Measurements from ENCODE around the gene ACOT11. TPM values are rescaled to one million over a fixed set of nuclear protein-coding genes. Genes with fewer than 3 reads are reported as not detected.

ACOT11 gene
- total and polyA plus RNA-seq, 2 of the 4 experiments (the other 2 are of a cell fraction), result 2.5 to 2.7 TPM

DNA sequence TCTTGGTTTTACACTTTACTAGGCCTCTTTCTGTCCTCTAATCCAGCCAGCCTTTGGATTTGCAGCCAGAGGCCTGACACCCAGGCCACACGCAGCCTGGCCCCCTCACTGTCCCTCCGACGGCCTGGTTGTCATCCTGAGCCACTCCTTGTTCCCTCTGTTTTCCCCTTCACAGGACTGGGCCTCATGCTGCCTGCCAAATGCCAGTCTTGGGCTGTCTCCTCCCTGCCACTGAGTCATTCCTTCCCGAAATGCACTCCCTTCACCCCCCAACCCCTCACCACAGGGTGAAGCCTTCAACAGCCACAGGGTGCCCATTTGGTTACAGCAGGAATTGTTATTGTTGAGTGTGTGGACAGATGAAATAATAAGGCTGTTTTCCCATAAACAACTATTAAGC is 21.3 kb downstream of the ACOT11 start:
- no peaks in the 10 kb centered on the region; the same call in 1 of the 2 replicates for H3K9me1 ChIP-seq (ENCODE audit: insufficient read depth, low read length)
- no peak overlapping the region for H3K4me2 ChIP-seq (ENCODE audit: low read depth, low read length)
- CTCF ChIA-PET, result no interaction called here
- H4K20me1 ChIP-seq (ENCODE audit: insufficient read depth, low read length), result no peaks in the 10 kb centered on the region
- dilution Hi-C loops (cut with HindIII; ENCODE audit: low sequenced_read_pairs, unreplicated experiment), result no loop called here
- H2AK9ac ChIP-seq (replicated peaks; ENCODE audit: low read depth, low read length, poor library complexity), result no peak overlapping the region
- TF ChIP-seq MXI1 (IDR thresholded peaks at IDR 0.05; ENCODE audit: borderline replicate concordance, low read depth, low read length) (no peak), CEBPB (IDR thresholded peaks at IDR 0.05; ENCODE audit: low read depth, low read length) (no peak), MAFK (IDR thresholded peaks at IDR 0.05; ENCODE audit: low read depth, low read length) (no peak), POLR2A (IDR thresholded peaks at IDR 0.05; ENCODE audit: low read depth, low read length) (no peak), BHLHE40 (IDR thresholded peaks at IDR 0.05; ENCODE audit: low read depth, low read length) (no peak), SMC3 (IDR thresholded peaks at IDR 0.05; ENCODE audit: low read depth, low read length) (no peak), FOS (IDR thresholded peaks at IDR 0.05; ENCODE audit: low read depth, low read length) (no peak), CHD1 (IDR thresholded peaks at IDR 0.05; ENCODE audit: low read depth, low read length) (no peak), NFE2L2 (IDR thresholded peaks at IDR 0.05; ENCODE audit: low read depth, low read length) (no peak), RFX5 (IDR thresholded peaks at IDR 0.05; ENCODE audit: low read depth, low read length) (no peak), MAZ (IDR thresholded peaks at IDR 0.05; ENCODE audit: borderline replicate concordance, low read depth, low read length) (no peak), RCOR1 (IDR thresholded peaks at IDR 0.05; ENCODE audit: insufficient replicate concordance, low read length) (no peak), RAD21 (IDR thresholded peaks at IDR 0.05; ENCODE audit: low read length) (no peak)
- TF ChIP-seq, protein P1, sequence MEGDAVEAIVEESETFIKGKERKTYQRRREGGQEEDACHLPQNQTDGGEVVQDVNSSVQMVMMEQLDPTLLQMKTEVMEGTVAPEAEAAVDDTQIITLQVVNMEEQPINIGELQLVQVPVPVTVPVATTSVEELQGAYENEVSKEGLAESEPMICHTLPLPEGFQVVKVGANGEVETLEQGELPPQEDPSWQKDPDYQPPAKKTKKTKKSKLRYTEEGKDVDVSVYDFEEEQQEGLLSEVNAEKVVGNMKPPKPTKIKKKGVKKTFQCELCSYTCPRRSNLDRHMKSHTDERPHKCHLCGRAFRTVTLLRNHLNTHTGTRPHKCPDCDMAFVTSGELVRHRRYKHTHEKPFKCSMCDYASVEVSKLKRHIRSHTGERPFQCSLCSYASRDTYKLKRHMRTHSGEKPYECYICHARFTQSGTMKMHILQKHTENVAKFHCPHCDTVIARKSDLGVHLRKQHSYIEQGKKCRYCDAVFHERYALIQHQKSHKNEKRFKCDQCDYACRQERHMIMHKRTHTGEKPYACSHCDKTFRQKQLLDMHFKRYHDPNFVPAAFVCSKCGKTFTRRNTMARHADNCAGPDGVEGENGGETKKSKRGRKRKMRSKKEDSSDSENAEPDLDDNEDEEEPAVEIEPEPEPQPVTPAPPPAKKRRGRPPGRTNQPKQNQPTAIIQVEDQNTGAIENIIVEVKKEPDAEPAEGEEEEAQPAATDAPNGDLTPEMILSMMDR (conservative IDR thresholded peaks at IDR 0.05; ENCODE audit: low read depth, low read length), result no peak
- TF ChIP-seq, protein P2, sequence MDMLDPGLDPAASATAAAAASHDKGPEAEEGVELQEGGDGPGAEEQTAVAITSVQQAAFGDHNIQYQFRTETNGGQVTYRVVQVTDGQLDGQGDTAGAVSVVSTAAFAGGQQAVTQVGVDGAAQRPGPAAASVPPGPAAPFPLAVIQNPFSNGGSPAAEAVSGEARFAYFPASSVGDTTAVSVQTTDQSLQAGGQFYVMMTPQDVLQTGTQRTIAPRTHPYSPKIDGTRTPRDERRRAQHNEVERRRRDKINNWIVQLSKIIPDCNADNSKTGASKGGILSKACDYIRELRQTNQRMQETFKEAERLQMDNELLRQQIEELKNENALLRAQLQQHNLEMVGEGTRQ (IDR thresholded peaks at IDR 0.05; ENCODE audit: low read depth, low read length), result no peak
- TF ChIP-seq, protein P3, sequence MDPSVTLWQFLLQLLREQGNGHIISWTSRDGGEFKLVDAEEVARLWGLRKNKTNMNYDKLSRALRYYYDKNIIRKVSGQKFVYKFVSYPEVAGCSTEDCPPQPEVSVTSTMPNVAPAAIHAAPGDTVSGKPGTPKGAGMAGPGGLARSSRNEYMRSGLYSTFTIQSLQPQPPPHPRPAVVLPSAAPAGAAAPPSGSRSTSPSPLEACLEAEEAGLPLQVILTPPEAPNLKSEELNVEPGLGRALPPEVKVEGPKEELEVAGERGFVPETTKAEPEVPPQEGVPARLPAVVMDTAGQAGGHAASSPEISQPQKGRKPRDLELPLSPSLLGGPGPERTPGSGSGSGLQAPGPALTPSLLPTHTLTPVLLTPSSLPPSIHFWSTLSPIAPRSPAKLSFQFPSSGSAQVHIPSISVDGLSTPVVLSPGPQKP (IDR thresholded peaks at IDR 0.05; ENCODE audit: borderline replicate concordance, low read depth, low read length), result no peak
- no peak overlapping the region for H3K27ac ChIP-seq (ENCODE audit: insufficient read depth, low read length)
- BruUV-seq (replicated peaks), result no TSS peak
- no peaks in the 10 kb centered on the region for H3K9me3 ChIP-seq (ENCODE audit: control insufficient read depth, insufficient read depth, low read length)
- H3K9ac ChIP-seq (ENCODE audit: low read depth, low read length), result no peak overlapping the region
- H3K4me3 ChIP-seq (ENCODE audit: insufficient read depth, low read depth, low read length), result no peak overlapping the region
- H3K4me1 ChIP-seq (ENCODE audit: control insufficient read depth, insufficient read depth, low read length), result peaks cover 3% of the 10 kb centered on the region; the same call in 1 of the 2 replicates
- no peak overlapping the region for H3K4ac ChIP-seq (ENCODE audit: low read depth, low read length)
- intact Hi-C loops (cut with micrococcal nuclease), result no loop called here
- H3K27me3 ChIP-seq (ENCODE audit: control insufficient read depth, insufficient read depth, low read length), result no peaks in the 10 kb centered on the region
- no peaks in the 10 kb centered on the region for H3K79me1 ChIP-seq (ENCODE audit: low read depth in 1 of 2, low read length in 2 of 2)
- H3K56ac ChIP-seq (ENCODE audit: extremely low read depth, insufficient read depth, low read length), result no peak overlapping the region
- H4K91ac ChIP-seq (ENCODE audit: insufficient read depth, low read depth, low read length), result no peak overlapping the region
- H3K18ac ChIP-seq (ENCODE audit: low read depth, low read length), result no peak overlapping the region
- POLR2A ChIA-PET (ENCODE audit: unreplicated experiment), result no interaction called here
- no peak overlapping the region for H2AFZ ChIP-seq (replicated peaks; ENCODE audit: low read length, poor library complexity)
- H3K36me3 ChIP-seq (ENCODE audit: control insufficient read depth, insufficient read depth, low read length), result no peaks in the 10 kb centered on the region
- ATAC-seq (ENCODE audit: low read depth) (no peak), DNase-seq (no peak)
- H3K14ac ChIP-seq (replicated peaks; ENCODE audit: low read depth, low read length), result no peak overlapping the region
- no peak overlapping the region for H2AK5ac ChIP-seq (ENCODE audit: low read depth, low read length)
- H2BK5ac ChIP-seq (ENCODE audit: low read depth, low read length, poor library complexity, severe bottlenecking), result no peak overlapping the region
- no peak overlapping the region for H2BK120ac ChIP-seq (ENCODE audit: low read depth, low read length)
- no peak overlapping the region for H4K5ac ChIP-seq (ENCODE audit: low read depth, low read length)
- WGBS, 2 experiments (ENCODE audit: extremely low coverage in 2 of 2, insufficient read length in 1 of 2), result no CpG with 5 or more reads among the region's 4 CpGs
- no peak overlapping the region for H3K23ac ChIP-seq (ENCODE audit: low read depth, low read length)
- H2BK20ac ChIP-seq (ENCODE audit: low read depth, low read length), result no peak overlapping the region
- in situ Hi-C loops (cut with MboI; ENCODE audit: low sequenced_read_pairs), result no loop called here
- no peak overlapping the region for H4K8ac ChIP-seq (ENCODE audit: low read depth in 2 of 2, low read length in 2 of 2)
- no peak overlapping the region for H2BK15ac ChIP-seq (ENCODE audit: low read depth, low read length)
